HG02973 (cell line): ENCODE results near the gene ERLEC1.
A peak's percentile ranks its signal among the peaks of the same experiment; 100 is the strongest.
"Not testable (repeated sequence)": the region's sequence is repeated elsewhere in the genome, so short reads cannot be mapped to it uniquely, and the experiment has no call there.

ENCODE experiments used
- ATAC-seq: cut with Tn5 transposase; IDR thresholded peaks from one replicate; pipeline ENCODE4 v1.9.1; 2021; ENCODE audit warnings: moderate library complexity; ENCODE audit not compliant: unreplicated experiment

ERLEC1 gene

DNA sequence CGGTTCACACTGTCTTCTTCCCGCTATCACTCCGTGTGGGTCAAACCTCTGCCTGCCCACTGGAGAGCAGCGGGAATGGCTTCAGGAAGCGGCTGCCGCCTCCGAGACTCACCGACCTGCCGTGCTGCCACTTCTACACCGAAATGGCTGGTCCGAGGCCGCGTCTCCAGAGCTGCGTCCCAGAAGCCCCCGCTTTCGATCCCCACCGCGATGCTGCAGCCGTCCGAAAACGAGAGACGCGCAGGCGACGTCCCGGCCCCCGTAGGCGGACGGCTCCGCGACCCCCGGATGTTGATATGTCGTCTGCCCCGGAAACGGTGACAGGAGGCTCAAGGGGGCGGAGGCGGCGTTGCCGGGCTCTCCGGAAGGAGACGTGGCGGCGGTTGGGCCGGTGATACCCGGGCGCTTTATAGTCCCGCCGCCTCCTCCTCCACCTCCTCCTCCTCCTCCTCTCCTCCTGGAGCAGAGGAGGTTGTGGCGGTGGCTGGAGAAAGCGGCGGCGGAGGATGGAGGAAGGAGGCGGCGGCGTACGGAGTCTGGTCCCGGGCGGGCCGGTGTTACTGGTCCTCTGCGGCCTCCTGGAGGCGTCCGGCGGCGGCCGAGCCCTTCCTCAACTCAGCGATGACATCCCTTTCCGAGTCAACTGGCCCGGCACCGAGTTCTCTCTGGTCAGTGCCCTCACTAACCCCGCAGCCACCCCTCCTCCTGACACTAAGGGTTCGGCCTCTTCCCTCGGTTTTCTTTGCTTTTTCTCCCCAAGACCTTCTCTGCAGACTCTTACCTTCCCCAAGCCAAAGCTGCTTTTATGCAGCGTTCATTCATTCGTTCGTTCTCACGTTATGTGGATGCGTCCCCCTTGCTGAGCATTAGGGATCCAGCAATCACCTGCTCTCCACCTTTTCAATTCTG, at the start of gene ERLEC1, which contains the start of gene ASB3:
Gene ERLEC1 (plus strand): TSS at position 340 of the 909 bp plus-strand sequence. CDS start 167 bp downstream, at position 507.
Gene ASB3 (minus strand): TSS at position 249 of the 909 bp plus-strand sequence. CDS start 21,381 bp downstream, outside the sequence.
- ATAC-seq = peak; percentile 91

GRCh38 chr2:53737091-53737490, 49.8 kb upstream of the ERLEC1 start:
- ATAC-seq = no peak

GRCh38 chr2:53739032-53739431, 47.8 kb upstream of the ERLEC1 start:
- no peak for ATAC-seq

- ATAC-seq = no peak
Observed at GRCh38 chr2:53740170-53740569, 46.7 kb upstream of the ERLEC1 start.

GRCh38 chr2:53744395-53745065, 42.3 kb upstream of the ERLEC1 start:
- ATAC-seq = no peak

GRCh38 chr2:53750041-53750768, 36.6 kb upstream of the ERLEC1 start:
- ATAC-seq = no peak

DNA sequence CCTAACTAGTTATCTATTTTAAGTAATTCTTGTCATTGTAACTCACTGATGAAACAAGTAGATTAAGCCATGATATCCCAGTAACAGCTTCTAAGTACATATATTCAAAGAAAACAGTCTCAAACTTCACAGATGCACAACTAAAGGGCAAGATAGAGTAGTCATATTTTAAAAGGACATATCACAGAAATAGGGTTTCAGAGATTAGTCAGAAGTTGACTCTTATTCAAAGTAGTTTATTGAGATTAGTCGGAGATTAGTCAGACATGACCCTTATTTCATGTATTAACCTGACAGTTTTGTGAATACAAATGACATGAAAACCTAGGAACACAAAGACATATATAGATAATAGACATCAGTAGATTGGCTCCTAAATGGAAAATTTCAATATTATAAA, 35.1 kb upstream of the ERLEC1 start:
- peak; percentile 97 for ATAC-seq

- no peak for ATAC-seq
Observed at GRCh38 chr2:53752385-53752784, 34.5 kb upstream of the ERLEC1 start.

DNA sequence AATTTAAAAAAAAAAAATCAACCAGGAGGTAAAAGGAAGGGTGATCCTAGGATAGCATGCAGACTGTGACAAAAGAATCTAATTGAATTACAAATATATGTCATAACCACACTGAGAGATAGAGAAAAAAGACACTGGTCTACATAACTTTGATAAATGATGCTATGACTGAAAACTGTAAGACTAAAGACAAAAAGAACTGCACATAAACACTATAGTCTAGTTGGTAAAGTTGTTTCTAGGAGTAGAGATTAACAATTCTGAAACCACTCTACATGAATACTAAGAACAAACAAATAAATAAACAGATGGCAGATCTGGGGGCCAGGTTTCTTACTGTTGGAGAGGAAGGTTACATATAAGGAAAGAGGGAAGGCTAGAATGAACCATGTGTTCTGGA, 33.8 kb upstream of the ERLEC1 start:
- peak; percentile 26 for ATAC-seq

DNA sequence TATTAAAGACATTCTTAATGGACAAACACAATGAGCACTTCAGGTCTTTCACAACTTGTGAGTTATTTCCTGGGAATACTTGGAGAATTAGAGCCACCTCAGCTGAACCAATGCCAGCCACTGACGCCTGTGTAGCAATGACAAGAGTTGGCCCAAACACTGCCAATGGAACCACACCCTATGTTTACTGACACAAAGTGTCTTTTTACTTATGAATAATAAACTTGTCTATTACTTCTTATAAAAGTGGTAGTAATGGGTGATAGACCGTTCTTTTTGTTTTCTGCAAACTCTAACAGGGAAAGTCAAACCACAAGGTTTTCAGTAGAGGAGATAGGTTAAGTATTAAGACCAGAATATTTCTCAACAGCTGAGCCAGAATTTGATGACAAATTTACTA, 31.7 kb upstream of the ERLEC1 start:
- no peak for ATAC-seq

GRCh38 chr2:53756644-53757043, 30.2 kb upstream of the ERLEC1 start:
- no peak for ATAC-seq

- ATAC-seq = not testable (repeated sequence)
Observed at GRCh38 chr2:53757206-53757605, 29.6 kb upstream of the ERLEC1 start.

DNA sequence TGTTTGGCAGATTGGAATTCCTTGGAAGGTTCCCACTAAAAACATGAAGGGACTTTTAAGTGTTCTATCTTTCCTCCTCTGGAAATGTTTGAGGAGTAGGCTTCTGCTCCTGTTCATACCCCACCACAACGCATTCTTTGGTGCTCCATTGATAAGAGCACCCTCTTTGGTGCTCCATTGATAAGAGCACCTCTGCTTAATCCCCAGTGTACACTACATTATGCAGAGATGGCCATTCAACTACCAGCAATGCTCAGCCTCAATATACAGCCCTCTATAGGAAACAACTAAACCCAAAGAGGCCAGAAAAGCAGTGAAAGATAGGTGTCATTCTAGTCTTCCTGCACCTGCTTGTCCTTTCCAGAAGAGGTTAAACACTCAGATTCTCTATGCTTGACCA, 21.1 kb upstream of the ERLEC1 start:
- no peak for ATAC-seq

GRCh38 chr2:53767405-53768241, 19.2 kb upstream of the ERLEC1 start, which contains the start of gene CHAC2:
Gene CHAC2 (plus strand): TSS chr2:53767804. CDS start chr2:53767887, 83 bp downstream.
- ATAC-seq = peak; percentile 92

GRCh38 chr2:53768242-53768542, 18.7 kb upstream of the ERLEC1 start:
- ATAC-seq = peak; percentile 35

- ATAC-seq = no peak
Observed at GRCh38 chr2:53769318-53769945, 17.4 kb upstream of the ERLEC1 start.

DNA sequence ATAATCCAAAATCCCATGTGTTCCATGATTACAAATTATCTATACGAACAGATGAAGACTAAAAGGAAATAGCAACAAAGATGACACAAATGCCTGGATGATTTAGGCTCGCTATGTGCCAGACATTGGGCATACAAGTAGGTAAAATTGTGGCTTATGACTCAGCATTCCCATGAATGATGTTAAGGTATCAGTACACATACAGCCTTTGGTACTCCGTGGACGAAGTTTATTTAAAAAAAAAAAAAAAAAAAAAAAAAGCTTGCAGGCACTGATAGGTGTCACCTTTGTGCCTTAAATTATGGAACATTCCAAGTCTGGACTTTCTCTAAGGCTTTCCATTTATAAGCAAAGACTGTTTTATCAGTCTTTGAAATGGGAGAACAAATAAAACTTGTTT, 16.6 kb upstream of the ERLEC1 start:
- ATAC-seq = no peak

DNA sequence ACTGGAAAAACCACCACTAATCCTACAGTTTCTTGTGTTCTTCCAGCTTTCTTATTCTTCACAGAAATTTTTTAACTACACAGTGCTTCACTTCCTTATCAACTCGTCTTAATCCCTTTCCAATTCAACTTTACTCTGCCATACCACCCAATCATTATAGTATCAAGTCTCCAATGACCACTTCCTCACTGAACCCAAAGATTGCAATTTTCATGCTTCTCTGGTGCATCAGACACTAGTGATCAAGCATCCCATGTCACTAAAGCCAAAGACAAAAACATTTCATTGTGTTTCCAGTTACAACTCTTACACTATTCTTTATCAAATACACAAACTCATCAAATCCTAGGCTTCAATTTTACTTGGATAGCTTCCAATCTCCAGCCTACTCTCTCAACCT, 9.7 kb upstream of the ERLEC1 start:
- ATAC-seq = no peak

GRCh38 chr2:53778536-53779162, 8.2 kb upstream of the ERLEC1 start:
- no peak for ATAC-seq

DNA sequence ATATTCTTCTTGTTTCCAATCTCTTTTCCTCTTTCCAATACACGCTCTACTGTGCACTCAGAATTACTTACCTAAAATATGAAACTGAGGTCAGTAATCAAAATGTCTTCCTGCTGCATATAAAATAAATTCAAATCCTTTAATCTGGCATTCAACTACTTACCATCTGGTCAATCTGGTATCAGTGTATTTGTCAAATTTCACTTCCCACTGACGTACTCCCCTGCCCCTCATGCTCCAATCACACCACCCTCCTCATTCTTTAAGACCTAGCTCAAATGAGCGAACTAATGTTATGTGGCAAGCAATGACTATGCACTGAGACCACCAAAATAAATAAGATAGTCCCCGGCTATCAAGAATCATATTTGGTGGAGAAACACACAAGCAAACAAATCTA, 6.8 kb upstream of the ERLEC1 start:
- ATAC-seq = no peak
